KOPT-K1 (cell line): Measurements from ENCODE around the gene FAH.
"Not testable (repeated sequence)": the region's sequence is repeated elsewhere in the genome, so short reads cannot be mapped to it uniquely, and the experiment has no call there.

Source experiments
- H3K27ac ChIP-seq: fragments of 200-600 bp; sonication (generic); 2 replicates; pipeline ENCODE4 v1.5.1; 2016; ENCODE audit warnings: antibody characterized with exemption, mild to moderate bottlenecking, low read depth, low read length; ENCODE audit not compliant: poor library complexity, severe bottlenecking
- H3K36me3 ChIP-seq: fragments of 200-600 bp; sonication (generic); 2 replicates; pipeline ENCODE4 v1.5.1; 2017; ENCODE audit warnings: antibody characterized with exemption, mild to moderate bottlenecking, low read length, moderate library complexity; ENCODE audit not compliant: insufficient read depth
- H3K9me3 ChIP-seq: fragments of 200-600 bp; sonication (generic); 2 replicates; pipeline ENCODE4 v1.5.1; 2017; ENCODE audit warnings: antibody characterized with exemption, low read length, mild to moderate bottlenecking; ENCODE audit not compliant: insufficient read depth, poor library complexity, severe bottlenecking

The FAH gene

GRCh38 chr15:80152896-80153876, at the start of gene FAH:
TSS of gene FAH (plus strand) at chr15:80152999. CDS start at chr15:80153055, 56 bp downstream.
- peaks cover 2% of the 10 kb centered on the region; the same call in 1 of the 2 replicates for H3K36me3 ChIP-seq
- no peaks in the 10 kb centered on the region for H3K9me3 ChIP-seq
- peak within 1 kb of the TSS; percentile 72 for H3K27ac ChIP-seq

GRCh38 chr15:80105193-80105592, 47.6 kb upstream of the FAH start:
- no peak overlapping the region for H3K27ac ChIP-seq
- H3K36me3 ChIP-seq: no peaks in the 10 kb centered on the region
- no peaks in the 10 kb centered on the region for H3K9me3 ChIP-seq

GRCh38 chr15:80105595-80105994, 47.2 kb upstream of the FAH start:
- no peak overlapping the region for H3K27ac ChIP-seq
- no peaks in the 10 kb centered on the region for H3K36me3 ChIP-seq
- no peaks in the 10 kb centered on the region for H3K9me3 ChIP-seq

- Histone ChIP-seq H3K9me3 (no peaks in the 10 kb centered on the region), H3K27ac (no peak overlapping the region), H3K36me3 (no peaks in the 10 kb centered on the region)
Observed at GRCh38 chr15:80106051-80106450, 46.7 kb upstream of the FAH start.

- Histone ChIP-seq H3K27ac (no peak overlapping the region), H3K9me3 (no peaks in the 10 kb centered on the region), H3K36me3 (no peaks in the 10 kb centered on the region)
Observed at GRCh38 chr15:80107204-80107603, 45.6 kb upstream of the FAH start.

DNA sequence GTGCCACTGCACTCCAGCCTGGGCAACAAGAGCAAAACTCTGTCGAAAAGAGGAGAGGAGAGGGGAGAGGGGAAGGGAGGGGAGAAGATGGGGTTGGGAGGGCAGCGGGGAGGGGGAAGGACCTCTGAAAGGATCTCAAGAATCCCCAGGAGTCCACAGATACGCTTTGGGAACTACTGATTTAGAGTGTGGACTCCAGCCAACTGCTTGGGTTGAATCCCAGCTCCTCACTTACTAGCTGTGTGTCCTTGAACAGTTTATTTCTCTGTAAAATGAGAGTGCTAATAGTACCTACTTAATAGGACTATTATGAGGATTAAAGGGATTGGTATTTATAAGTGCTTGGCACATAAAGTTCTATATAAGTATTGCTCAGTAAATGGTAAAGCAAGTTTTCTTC, 45.0 kb upstream of the FAH start:
- Histone ChIP-seq H3K36me3 (no peaks in the 10 kb centered on the region), H3K9me3 (no peaks in the 10 kb centered on the region), H3K27ac (no peak overlapping the region)

GRCh38 chr15:80109388-80109787, 43.4 kb upstream of the FAH start:
- no peaks in the 10 kb centered on the region for H3K36me3 ChIP-seq

DNA sequence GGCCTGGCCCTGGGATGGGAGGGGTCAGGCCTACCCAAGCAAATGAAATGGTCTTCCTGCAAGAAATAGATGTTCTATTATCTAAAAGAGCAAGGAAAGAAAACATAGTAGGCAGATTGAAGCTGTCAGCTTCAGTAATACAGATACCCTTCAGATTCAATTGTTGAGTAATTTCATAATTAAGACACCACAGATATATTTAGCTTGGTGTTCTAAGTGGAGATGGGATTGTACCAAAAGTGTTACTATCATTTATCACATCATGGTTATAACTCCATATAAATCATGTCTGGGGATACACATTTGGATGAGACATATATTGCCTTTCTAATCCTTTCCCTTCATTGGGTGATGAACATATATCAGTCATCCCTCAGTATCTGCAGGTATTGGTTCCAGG, 41.9 kb upstream of the FAH start:
- H3K27ac ChIP-seq: no peak overlapping the region
- no peaks in the 10 kb centered on the region for H3K36me3 ChIP-seq
- H3K9me3 ChIP-seq: no peaks in the 10 kb centered on the region

More at GRCh38 chr15:80109388-80109787, 43.4 kb upstream of the FAH start:
- H3K27ac ChIP-seq: no peak overlapping the region
- no peaks in the 10 kb centered on the region for H3K9me3 ChIP-seq

- Histone ChIP-seq H3K9me3 (no peaks in the 10 kb centered on the region), H3K36me3 (no peaks in the 10 kb centered on the region), H3K27ac (no peak overlapping the region)
Observed at GRCh38 chr15:80114114-80114513, 38.7 kb upstream of the FAH start.

- H3K36me3 ChIP-seq: no peaks in the 10 kb centered on the region
- no peak overlapping the region for H3K27ac ChIP-seq
- no peaks in the 10 kb centered on the region for H3K9me3 ChIP-seq
Observed at GRCh38 chr15:80115021-80115420, 37.8 kb upstream of the FAH start.

- no peaks in the 10 kb centered on the region for H3K9me3 ChIP-seq
- no peak overlapping the region for H3K27ac ChIP-seq
- H3K36me3 ChIP-seq: peaks cover 32% of the 10 kb centered on the region
Observed at GRCh38 chr15:80118956-80119355, 33.8 kb upstream of the FAH start.

- H3K27ac ChIP-seq: no peak overlapping the region
- peaks cover 41% of the 10 kb centered on the region for H3K36me3 ChIP-seq
- H3K9me3 ChIP-seq: no peaks in the 10 kb centered on the region
Observed at GRCh38 chr15:80120636-80121035, 32.2 kb upstream of the FAH start.

DNA sequence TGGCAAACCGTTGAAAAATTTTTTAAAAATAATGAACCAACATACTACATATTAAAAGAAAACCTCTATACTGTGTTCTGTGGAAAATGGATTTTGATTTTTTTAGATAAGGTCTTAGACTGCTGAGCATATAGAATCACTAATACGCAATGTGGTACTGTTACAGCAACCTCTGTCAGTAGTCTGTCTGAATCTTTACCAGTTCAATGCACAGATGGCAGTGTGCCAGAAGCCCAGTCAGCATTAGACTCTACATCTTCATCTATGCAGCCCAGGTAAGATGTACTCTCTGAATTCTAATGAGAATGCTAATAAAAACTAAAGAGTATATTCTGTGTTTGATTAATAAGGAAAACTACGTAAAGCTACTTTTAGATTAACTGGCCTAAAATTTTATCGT, 31.3 kb upstream of the FAH start:
- Histone ChIP-seq H3K27ac (no peak overlapping the region), H3K9me3 (no peaks in the 10 kb centered on the region), H3K36me3 (peaks cover 50% of the 10 kb centered on the region)

GRCh38 chr15:80123034-80123433, 29.8 kb upstream of the FAH start:
- Histone ChIP-seq H3K36me3 (peaks cover 62% of the 10 kb centered on the region), H3K27ac (no peak overlapping the region), H3K9me3 (no peaks in the 10 kb centered on the region)

- H3K36me3 ChIP-seq: peaks cover 55% of the 10 kb centered on the region
- H3K9me3 ChIP-seq, H3K27ac ChIP-seq: not testable (repeated sequence)
Observed at GRCh38 chr15:80127253-80127652, 25.5 kb upstream of the FAH start.

DNA sequence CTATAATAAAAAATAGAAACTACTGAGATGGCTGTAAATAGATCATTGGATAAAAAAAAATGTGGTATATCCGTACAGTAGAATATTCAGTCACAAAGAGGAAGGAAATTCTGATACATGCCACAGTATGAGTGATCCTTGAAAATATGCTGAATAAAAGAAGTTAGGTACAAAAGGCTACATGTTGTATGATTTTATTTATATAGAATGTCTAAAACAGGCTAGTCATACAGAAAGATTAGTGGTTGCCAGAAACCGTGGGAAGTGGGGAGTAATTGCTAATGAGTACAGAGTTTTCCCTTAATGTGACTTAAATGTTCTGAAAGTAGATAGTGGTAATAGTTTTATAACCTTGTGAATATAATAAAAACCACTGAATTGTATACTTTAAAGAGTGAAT, 24.9 kb upstream of the FAH start:
- Histone ChIP-seq H3K9me3 (no peaks in the 10 kb centered on the region), H3K27ac (no peak overlapping the region), H3K36me3 (peaks cover 56% of the 10 kb centered on the region)
